Liver (tissue), 3 donors: ENCODE data around the gene ERBB4.

Source experiments
- ATF3 ChIP-seq: IDR thresholded peaks from 2 replicates; pipeline ENCODE4 v1.6.1; 2016; ENCODE audit warnings: antibody characterized with exemption
- CTCF ChIP-seq: fragments of 150-350 bp; IDR thresholded peaks from 2 replicates; pipeline ENCODE4 v1.5.1; 2017; ENCODE audit warnings: improper control_type of control experiment, low read depth, low read length; ENCODE audit not compliant: missing input control
- HNF4A ChIP-seq, 2 donors: conservative IDR thresholded peaks; 2 replicates each; pipeline ENCODE4 v1.6.1; 2016; ENCODE audit warnings: antibody characterized with exemption in 2 of 2, mild to moderate bottlenecking in 2 of 2
- HNF4G ChIP-seq: IDR thresholded peaks from 2 replicates; pipeline ENCODE4 v1.6.1; 2016; ENCODE audit warnings: antibody characterized with exemption
- JUND ChIP-seq, 2 donors: IDR thresholded peaks; 2 replicates each; pipeline ENCODE4 v1.6.1; 2016; ENCODE audit warnings: antibody characterized with exemption in 2 of 2
- MAX ChIP-seq: IDR thresholded peaks from 2 replicates; pipeline ENCODE4 v1.6.1; 2016; ENCODE audit warnings: antibody characterized with exemption
- REST ChIP-seq: IDR thresholded peaks from 2 replicates; pipeline ENCODE4 v1.6.1; 2016; ENCODE audit warnings: antibody characterized with exemption, mild to moderate bottlenecking
- SP1 ChIP-seq: IDR thresholded peaks from 2 replicates; pipeline ENCODE4 v1.6.1; 2018; ENCODE audit warnings: antibody characterized with exemption, mild to moderate bottlenecking
- YY1 ChIP-seq: IDR thresholded peaks from 2 replicates; pipeline ENCODE4 v1.6.1; 2016; ENCODE audit warnings: antibody characterized with exemption, mild to moderate bottlenecking
- donor health status: healthy.
- donor health status: healthy.

GRCh38 chr2:212099658-212100057, 438.9 kb downstream of the ERBB4 start:
- TF ChIP-seq CTCF = no peak
- TF ChIP-seq MAX = no peak
- no peak for TF ChIP-seq ATF3
- TF ChIP-seq YY1 = no peak
- TF ChIP-seq REST = no peak
- no peak for TF ChIP-seq HNF4G
- no peak for TF ChIP-seq SP1
- no peak for TF ChIP-seq JUND (IDR thresholded peaks at IDR 0.05)
- TF ChIP-seq HNF4A (conservative IDR thresholded peaks at IDR 0.05) = no peak
